Activated naive CD4-positive, alpha-beta T cell treated with anti-CD3 and anti-CD28 coated beads, Interleukin-2, amount 50 U/mL, for 24 hours (primary cell): ENCODE data around the gene NOTUM.

ENCODE experiments used
- H3K27ac Mint-ChIP-seq: one replicate; pipeline ENCODE4 v1.8.0; 2021; ENCODE audit warnings: mild to moderate bottlenecking, mixed read lengths
- H3K27me3 Mint-ChIP-seq: one replicate; pipeline ENCODE4 v1.8.0; 2021; ENCODE audit warnings: mixed read lengths
- H3K36me3 Mint-ChIP-seq: one replicate; pipeline ENCODE4 v1.8.0; 2021; ENCODE audit warnings: mixed read lengths
- H3K4me1 Mint-ChIP-seq: one replicate; pipeline ENCODE4 v1.8.0; 2021; ENCODE audit warnings: mixed read lengths
- H3K4me3 Mint-ChIP-seq: one replicate; pipeline ENCODE4 v1.8.0; 2021; ENCODE audit warnings: mild to moderate bottlenecking, mixed read lengths
- H3K9me3 Mint-ChIP-seq: one replicate; pipeline ENCODE4 v1.8.0; 2021; ENCODE audit warnings: mixed read lengths

NOTUM gene

GRCh38 chr17:81907219-81908145, 53.5 kb downstream of the NOTUM start:
- Mint-ChIP-seq H3K27me3 (no peaks in the 10 kb centered on the region), H3K4me3 (no peak overlapping the region), H3K36me3 (no peaks in the 10 kb centered on the region), H3K9me3 (no peaks in the 10 kb centered on the region), H3K27ac (no peak overlapping the region), H3K4me1 (no peaks in the 10 kb centered on the region)

- H3K9me3 Mint-ChIP-seq, result no peaks in the 10 kb centered on the region
- H3K36me3 Mint-ChIP-seq, result no peaks in the 10 kb centered on the region
- no peak overlapping the region for H3K27ac Mint-ChIP-seq
- H3K27me3 Mint-ChIP-seq, result no peaks in the 10 kb centered on the region
- H3K4me3 Mint-ChIP-seq, result no peak overlapping the region
- no peaks in the 10 kb centered on the region for H3K4me1 Mint-ChIP-seq
Measured at GRCh38 chr17:81906476-81907218, 54.3 kb downstream of the NOTUM start.

DNA sequence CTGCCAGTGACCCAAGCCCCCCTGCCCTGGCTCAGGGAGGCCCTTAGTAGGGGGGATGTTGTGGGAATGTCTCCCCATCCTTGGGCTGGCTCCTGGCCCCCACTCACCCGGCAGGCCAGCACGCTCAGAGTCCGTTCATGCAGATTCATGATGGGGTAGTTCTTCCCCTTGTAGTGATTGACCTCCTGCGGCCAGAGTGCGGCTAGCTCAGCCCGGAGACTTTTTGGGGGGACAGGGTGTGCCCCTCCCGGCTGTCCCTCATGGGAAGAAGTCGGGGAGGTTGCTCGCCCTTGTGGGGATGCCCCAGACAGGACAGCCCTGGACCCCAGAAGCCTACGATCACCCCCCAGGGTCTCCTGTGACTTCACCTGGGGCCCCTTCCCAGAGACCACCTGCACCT, 55.0 kb downstream of the NOTUM start:
- Mint-ChIP-seq H3K4me3 (no peak overlapping the region), H3K27me3 (peaks cover 3% of the 10 kb centered on the region), H3K9me3 (no peaks in the 10 kb centered on the region), H3K36me3 (no peaks in the 10 kb centered on the region), H3K27ac (no peak overlapping the region), H3K4me1 (peaks cover 3% of the 10 kb centered on the region)

DNA sequence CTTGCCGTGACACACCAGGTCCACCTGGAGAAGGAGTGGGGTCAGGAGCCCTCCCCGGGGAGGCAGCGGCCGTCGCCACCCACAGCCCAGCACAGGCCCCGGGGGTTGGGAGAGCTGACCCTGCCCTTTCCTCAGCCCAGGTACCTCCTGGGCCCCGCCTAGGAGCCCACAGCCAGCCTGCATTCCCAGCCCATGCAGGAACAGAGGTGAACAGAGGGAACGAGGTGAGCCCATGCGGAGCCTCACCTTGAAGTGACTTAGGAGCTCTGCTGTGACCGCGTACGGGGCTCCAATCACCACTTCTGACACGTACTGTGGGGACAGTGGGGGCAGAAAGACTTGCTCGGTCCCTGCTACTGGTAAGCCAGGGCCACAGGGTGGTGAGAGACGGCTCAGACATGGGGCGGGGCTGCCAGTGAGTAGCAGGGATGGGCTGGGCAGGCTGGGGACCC, 55.5 kb downstream of the NOTUM start:
- Mint-ChIP-seq H3K36me3 (peaks cover 2% of the 10 kb centered on the region), H3K9me3 (no peaks in the 10 kb centered on the region), H3K4me3 (no peak overlapping the region), H3K27me3 (peaks cover 6% of the 10 kb centered on the region), H3K4me1 (peaks cover 7% of the 10 kb centered on the region), H3K27ac (no peak overlapping the region)

- Mint-ChIP-seq H3K4me1 (peaks cover 7% of the 10 kb centered on the region), H3K36me3 (peaks cover 7% of the 10 kb centered on the region)
Measured at GRCh38 chr17:81904600-81905423, 56.2 kb downstream of the NOTUM start.

GRCh38 chr17:81903896-81904599, 56.9 kb downstream of the NOTUM start:
- Mint-ChIP-seq H3K27ac (no peak overlapping the region), H3K36me3 (peaks cover 7% of the 10 kb centered on the region), H3K4me1 (peaks cover 7% of the 10 kb centered on the region)

More at GRCh38 chr17:81904600-81905423, 56.2 kb downstream of the NOTUM start:
- Mint-ChIP-seq H3K27ac (no peak overlapping the region), H3K4me3 (no peak overlapping the region), H3K27me3 (peaks cover 7% of the 10 kb centered on the region), H3K9me3 (no peaks in the 10 kb centered on the region)

GRCh38 chr17:81903415-81903831, 57.6 kb downstream of the NOTUM start:
- Mint-ChIP-seq H3K36me3 (peaks cover 7% of the 10 kb centered on the region), H3K4me1 (peaks cover 7% of the 10 kb centered on the region), H3K27ac (no peak overlapping the region), H3K9me3 (no peaks in the 10 kb centered on the region), H3K4me3 (no peak overlapping the region), H3K27me3 (peaks cover 7% of the 10 kb centered on the region)

More at GRCh38 chr17:81903896-81904599, 56.9 kb downstream of the NOTUM start:
- Mint-ChIP-seq H3K4me3 (no peak overlapping the region), H3K9me3 (no peaks in the 10 kb centered on the region), H3K27me3 (peaks cover 7% of the 10 kb centered on the region)

GRCh38 chr17:81902653-81903414, 58.2 kb downstream of the NOTUM start:
- Mint-ChIP-seq H3K27ac (no peak overlapping the region), H3K36me3 (peaks cover 9% of the 10 kb centered on the region), H3K9me3 (no peaks in the 10 kb centered on the region), H3K27me3 (peaks cover 7% of the 10 kb centered on the region), H3K4me1 (peaks cover 7% of the 10 kb centered on the region), H3K4me3 (no peak overlapping the region)
